HG03432 (cell line): ENCODE data around the gene ABCD4.

ENCODE experiments used
- ATAC-seq: cut with Tn5 transposase; IDR thresholded peaks from one replicate; pipeline ENCODE4 v1.9.1; 2021; ENCODE audit warnings: mild to moderate bottlenecking, moderate library complexity; ENCODE audit not compliant: unreplicated experiment

The ABCD4 gene

DNA sequence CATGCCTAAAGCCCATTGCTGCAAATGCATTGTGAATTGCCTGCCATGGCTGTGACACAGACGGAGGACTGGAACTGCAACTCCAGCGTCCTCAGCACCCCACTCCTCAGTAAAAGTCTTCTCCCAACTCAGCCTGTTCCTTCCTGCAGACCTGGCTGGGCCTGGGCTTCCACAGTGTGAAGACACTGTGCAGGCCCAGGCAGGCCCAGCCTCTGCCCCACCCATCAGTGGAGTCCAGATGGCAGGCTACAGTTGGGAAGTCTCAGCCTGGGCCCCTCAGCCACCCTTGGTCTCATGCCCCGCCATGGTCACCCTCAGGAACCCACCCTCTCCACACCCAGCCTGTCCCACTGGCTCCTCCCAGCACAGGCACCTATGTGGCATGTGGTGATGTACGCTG, 41.4 kb downstream of the ABCD4 start:
- no peak for ATAC-seq

DNA sequence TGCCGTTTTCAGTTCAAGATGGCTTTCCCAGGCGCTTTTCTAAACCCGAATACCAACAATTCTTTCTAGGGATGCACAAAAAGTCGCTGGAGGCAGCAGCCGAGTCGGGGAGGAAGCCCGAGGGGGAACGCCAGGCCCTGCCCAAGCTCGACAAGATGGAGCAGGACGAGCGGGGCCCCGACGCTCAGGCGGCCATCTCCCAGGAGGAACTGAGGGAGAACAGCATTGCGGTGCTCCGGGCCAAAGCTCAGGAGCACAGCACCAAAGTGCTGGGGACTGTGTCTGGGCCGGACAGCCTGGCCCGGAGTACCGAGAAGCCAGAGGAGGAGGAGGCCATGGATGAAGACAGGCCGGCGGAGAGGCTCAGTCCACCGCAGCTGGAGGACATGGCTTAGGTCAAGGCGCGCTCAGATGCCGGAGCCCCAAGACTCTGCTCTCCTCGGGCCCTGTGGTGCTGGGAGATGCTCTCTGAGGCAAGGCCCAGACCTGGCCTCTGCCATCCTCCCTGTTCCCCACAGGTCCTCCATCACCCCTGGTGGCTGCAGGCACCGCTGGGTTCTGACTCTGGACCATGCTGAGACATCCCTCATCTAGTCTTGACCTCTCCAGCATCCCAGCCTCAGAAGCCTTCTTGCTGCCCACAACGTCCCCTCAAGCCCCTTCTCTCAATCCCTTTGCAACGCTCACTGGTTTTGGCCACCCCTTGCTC, 42.1 kb downstream of the ABCD4 start:
- no peak for ATAC-seq

DNA sequence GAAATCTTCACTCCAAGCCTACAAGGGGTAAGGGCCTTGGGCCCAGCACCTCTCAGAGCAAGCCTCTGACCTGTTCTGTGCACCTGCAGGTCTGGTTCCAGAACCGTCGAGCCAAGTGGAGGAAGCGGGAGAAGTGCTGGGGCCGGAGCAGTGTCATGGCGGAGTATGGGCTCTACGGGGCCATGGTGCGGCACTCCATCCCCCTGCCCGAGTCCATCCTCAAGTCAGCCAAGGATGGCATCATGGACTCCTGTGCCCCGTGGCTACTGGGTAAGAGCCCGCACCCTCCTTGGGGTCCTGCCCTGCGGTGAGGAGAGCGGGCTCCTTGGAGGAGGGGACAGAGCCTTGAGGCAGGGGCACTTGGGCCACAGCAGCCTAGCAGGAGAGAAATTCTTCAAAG, 43.2 kb downstream of the ABCD4 start:
- no peak for ATAC-seq

DNA sequence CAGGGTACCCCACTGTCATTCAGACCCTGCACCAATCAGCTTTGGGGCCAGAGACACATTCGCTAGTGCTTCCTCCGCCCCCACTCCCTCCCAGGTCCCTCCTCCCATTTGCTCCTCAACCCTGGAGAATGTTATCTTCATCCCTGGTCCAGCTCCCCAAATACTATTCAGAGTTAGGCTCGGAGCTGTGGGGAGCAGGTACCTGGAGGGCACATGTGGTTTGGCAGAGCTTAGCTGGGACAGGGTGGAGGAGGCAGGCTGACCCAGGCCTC, 44.0 kb downstream of the ABCD4 start:
- no peak for ATAC-seq

DNA sequence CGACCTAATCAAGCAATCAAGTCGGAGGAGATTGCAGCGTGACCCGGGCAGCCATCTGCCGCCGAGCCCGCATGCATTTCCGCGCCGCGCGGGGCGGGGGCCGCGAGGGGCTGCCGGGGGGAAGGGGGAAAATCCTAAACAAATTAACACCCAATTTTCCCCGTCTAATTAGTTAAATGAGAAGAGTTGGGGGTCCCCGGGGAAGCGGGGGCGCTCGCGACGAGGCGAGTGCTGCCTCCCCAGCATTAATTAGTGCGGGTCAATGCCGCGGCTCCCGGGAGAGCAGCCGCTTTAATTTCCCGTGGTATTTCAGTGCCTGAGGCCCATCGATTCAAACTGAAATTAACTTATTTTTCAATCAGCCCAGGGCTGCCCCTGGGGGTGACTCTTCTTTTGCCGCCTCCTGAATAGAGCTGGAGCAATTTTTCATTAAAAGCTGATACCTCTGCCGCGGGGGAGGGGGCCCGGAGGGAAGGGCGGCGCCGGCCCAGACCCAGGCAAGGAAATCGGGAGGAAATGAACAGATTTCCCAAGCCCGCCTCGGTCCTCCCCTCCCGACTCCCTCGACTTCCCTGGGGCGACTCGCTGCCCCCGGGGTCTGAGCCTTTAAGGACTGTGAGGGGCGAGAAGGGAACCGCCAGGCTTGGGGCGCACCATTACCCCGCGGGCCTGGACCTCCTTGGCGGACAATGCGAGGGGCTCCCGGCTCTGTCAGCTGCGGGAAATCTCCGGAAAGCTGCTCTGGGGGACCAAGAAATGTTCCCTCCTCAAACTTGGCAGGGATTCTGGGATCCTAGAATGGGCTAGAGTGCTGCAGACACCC, 44.6 kb downstream of the ABCD4 start:
- no peak for ATAC-seq

DNA sequence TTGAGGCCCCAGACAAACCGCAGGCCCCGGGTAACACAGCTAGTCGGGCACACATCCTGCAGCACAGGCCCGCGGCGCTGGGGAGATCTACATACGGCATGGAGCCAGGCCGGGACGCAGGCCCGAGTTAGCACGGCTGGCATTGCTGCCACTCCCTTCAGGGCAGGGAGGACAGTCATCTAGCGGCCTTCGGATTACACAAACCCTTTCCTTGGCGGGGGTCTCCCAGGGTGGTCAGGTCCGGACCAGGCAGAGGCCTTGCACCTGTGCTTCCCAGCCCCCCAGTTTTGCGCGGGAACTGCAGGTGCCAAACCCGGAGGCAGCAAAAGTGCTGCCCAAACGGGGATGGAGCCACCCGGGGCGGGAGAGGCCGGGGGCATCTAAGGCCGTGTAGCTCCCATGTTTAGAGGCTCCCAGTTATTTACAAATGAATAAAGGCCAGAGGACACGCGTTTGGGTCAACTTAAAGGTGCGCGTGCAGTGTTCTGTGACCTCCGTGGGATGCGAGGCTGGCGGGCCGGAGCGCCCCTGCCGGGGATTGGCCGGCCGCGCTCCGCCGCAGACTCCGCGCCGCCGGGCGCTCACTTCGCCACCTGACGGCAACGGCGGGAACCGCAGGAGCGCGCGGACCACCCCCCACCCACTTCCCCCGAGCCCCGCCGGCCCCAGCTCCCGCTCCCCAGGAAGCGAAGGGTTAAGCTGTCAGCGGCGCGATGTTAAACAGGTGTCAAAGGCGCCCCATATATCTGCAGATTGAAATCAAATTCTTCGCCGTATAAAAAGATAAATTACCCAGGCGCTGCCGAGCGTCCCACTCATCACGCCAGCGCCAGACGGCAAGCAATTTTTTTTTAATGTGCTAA, 45.4 kb downstream of the ABCD4 start:
- peak; percentile 87 for ATAC-seq

DNA sequence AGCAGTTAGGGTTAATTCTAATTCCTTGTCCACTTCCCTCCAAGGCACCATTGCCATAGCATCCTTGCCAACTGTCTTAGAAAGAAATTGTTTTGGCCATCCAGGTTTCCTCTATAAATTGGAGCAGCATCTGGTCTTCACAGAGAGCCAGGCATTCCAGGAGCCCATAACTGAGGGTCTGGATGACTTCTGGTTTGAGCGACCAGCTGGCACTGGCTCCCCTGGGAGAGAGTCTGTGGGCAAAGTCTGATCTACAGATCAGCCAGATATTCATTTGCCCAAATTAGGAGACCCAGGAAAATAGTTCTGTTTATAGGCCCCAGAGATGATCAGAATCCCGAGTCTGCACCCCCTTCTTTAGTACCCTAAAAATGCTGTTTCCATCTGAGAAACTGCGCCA, 47.5 kb downstream of the ABCD4 start:
- ATAC-seq: no peak

DNA sequence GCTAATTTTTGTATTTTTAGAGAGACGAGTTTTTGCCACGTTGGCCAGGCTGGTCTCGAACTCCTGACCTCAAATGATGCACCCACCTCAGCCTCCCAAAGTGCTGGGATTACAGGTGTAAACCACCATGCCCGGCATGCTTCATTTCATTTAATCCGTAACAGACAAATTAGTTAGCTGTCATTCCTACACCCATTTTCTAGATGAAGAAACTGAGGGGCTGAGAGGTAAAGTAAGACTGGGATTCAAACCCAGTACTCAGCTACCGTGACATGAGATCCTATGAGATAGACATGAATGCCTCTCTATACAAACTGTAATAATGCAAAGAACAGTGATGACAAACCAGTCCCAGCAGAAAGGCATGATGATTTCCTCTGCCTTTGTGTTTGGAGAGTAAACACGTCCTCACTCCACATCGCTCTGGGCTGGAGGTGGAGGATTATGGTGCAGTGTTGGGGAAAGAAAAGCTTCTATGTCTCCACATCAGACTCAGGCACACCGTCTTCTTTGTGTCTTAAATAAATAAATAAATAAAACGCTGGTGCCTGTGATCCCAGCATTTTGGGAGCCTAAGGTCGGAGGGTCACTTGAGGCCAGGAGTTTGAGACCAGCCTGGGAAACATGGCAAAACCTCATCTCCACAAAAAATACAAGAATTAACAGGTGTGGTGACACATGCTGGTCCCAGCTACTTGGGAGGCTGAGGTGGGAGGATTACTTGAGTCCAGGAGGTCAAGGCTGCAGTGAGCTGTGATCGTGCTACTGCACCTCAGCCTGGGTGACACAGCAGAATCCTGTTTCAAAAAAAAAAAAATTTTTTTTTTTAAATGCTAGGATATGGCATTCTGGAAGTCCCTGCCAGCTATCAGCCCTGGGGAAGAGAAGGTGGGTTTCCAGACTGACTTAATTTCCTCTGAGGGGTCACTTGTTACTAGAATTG, 53.0 kb downstream of the ABCD4 start:
- no peak for ATAC-seq

- no peak for ATAC-seq
Observed at GRCh38 chr14:74248017-74248416, 54.7 kb downstream of the ABCD4 start.

GRCh38 chr14:74246542-74246941, 56.2 kb downstream of the ABCD4 start:
- no peak for ATAC-seq

- ATAC-seq: no peak
Observed at GRCh38 chr14:74245292-74245691, 57.4 kb downstream of the ABCD4 start.

DNA sequence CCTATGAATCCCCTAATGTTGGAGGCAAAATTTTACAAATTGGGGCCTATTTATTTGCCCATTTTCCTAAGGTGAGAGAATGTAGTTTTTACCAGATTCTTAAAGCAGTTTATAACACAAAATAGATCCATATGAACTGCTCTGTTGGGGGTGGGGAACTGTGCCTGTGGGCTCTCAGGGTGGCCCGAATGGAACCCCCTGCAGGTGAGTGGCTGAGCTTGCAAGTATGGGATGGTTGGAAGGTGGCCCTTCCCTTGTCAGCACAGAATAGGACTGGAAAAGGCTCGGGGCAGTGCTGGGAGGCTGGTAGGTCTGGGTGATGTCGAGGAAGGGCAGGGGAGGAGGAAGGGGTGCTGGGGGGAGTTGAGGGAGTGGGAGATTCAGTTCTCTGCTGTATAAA, 58.6 kb downstream of the ABCD4 start:
- no peak for ATAC-seq

- ATAC-seq: no peak
Observed at GRCh38 chr14:74243051-74243450, 59.7 kb downstream of the ABCD4 start.

- no peak for ATAC-seq
Observed at GRCh38 chr14:74242780-74243042, 60.0 kb downstream of the ABCD4 start.

GRCh38 chr14:74242021-74242779, 60.5 kb downstream of the ABCD4 start:
- no peak for ATAC-seq

- no peak for ATAC-seq
Observed at GRCh38 chr14:74241652-74242017, 61.1 kb downstream of the ABCD4 start.

DNA sequence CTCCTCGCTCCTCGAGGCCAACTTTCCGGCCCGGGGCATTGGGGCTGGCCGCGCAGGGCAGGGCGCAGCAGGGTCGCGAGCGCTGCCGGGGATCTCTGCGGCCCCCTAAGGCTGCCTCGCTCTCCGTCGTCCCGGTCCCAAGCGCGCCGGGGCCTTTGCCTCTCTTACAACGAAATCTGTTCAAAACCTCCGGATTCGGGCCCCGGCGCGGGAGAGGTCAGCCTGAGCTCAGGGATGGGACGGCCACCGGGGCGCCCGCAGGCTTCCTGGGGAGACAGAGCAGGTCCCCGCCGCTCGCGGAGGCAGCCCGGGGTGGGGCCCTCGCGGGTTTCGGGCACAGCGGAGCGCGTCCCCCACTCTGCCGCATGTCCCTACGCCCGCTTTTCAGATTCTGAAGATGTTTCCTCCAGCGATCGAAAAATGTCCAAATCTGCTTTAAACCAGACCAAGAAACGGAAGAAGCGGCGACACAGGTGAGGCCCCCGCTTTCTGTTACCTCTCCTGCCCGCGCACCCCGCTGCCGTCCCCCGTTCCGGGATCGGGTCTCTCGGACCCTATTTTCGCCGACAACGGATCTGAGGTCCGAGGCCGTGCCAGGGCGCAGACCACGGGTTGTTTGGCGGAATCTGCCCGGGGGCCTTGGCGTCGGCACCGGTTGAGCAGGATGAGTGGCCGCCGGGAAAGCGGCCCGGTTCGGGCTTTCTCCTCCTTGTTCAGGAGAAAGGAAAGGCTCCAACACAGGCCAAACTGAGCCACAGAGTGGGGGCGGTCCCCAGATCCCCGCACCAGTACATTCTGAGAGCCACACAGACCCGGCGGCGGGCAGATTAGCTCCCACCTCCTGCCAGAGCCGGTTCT, 61.7 kb downstream of the ABCD4 start:
- ATAC-seq: no peak

DNA sequence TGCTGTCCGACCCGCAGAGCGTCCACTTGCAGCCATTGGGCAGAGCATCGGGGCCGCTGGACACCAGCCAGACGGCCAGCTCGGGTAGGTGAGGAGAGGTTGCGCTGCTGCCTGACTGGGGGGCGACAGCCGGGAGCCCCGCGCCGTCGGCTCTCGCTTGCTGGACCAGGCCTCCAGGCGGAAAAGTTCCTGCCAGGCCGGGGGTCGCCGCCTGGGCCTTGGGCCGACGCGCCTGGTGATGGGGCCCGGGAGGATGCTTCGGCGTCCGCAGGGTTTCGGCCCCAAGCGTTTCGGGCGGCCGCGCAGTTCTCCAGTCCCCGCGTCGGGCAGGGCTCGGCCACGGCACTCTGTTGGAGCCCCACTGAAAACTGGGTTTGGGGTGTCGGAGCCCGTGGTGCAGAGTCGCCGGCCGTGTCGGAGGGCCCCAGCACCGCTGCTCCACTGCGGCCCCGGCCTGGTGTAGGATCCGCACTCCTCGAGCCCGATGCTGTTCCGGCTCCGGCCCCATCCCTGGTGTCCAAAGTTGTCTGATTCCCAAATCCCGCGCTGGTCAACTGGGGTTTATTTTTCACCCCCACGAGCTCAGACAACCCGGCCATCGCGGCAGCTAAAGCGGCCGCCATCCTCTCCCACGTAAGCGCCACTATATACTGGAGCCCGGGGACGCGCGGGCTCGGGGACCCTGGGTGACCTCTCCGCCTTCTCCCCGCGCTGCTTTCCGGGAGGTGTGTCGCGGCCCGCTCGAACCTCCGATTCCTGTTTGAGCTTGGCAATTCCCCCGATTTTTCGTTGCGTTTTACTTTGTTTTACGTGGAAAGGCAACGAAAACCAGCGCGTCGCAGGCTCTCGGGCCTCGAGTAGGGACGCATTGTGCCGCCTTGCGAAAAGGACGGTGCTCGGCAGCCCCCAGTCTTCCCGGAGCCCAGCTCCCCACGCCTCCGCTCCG, 62.6 kb downstream of the ABCD4 start:
- no peak for ATAC-seq
